ENCODE results near the gene OSBPL1A. TPM values are rescaled to one million over a fixed set of nuclear protein-coding genes. Genes with fewer than 3 reads are reported as not detected.

Gene OSBPL1A
- total RNA-seq, 2 donors from 2014 or later, result 57.0 to 86.7 TPM

- H3K9me3 ChIP-seq, result no peaks in the 10 kb centered on the region
- H3K4me1 ChIP-seq, result no peaks in the 10 kb centered on the region
- no peak overlapping the region for H3K4me3 ChIP-seq
- no peak for DNase-seq (ENCODE audit: low spot score)
- no peak overlapping the region for H3K27ac ChIP-seq
- no peak for TF ChIP-seq CTCF (IDR thresholded peaks at IDR 0.05)
- H3K36me3 ChIP-seq, result no peaks in the 10 kb centered on the region
- H3K27me3 ChIP-seq, result no peaks in the 10 kb centered on the region
Observed at GRCh38 chr18:24130494-24130893, 267.1 kb downstream of the OSBPL1A start.

GRCh38 chr18:24128700-24129099 lies 268.9 kb downstream of the OSBPL1A start:
- no peak for TF ChIP-seq CTCF (IDR thresholded peaks at IDR 0.05)
- Histone ChIP-seq H3K4me1 (no peaks in the 10 kb centered on the region), H3K27ac (no peak overlapping the region), H3K4me3 (no peak overlapping the region), H3K36me3 (no peaks in the 10 kb centered on the region), H3K9me3 (no peaks in the 10 kb centered on the region), H3K27me3 (no peaks in the 10 kb centered on the region)
- no peak for DNase-seq (ENCODE audit: low spot score)

GRCh38 chr18:24127735-24128134 lies 269.9 kb downstream of the OSBPL1A start:
- Histone ChIP-seq H3K4me3 (no peak overlapping the region), H3K36me3 (no peaks in the 10 kb centered on the region), H3K9me3 (no peaks in the 10 kb centered on the region), H3K27me3 (no peaks in the 10 kb centered on the region), H3K27ac (no peak overlapping the region), H3K4me1 (no peaks in the 10 kb centered on the region)
- no peak for DNase-seq (ENCODE audit: low spot score)
- no peak for TF ChIP-seq CTCF (IDR thresholded peaks at IDR 0.05)

- no peak for TF ChIP-seq CTCF (IDR thresholded peaks at IDR 0.05)
- no peaks in the 10 kb centered on the region for H3K9me3 ChIP-seq
- no peak overlapping the region for H3K27ac ChIP-seq
- DNase-seq (ENCODE audit: low spot score), result no peak
- H3K4me1 ChIP-seq, result no peaks in the 10 kb centered on the region
- H3K27me3 ChIP-seq, result no peaks in the 10 kb centered on the region
- H3K4me3 ChIP-seq, result no peak overlapping the region
- no peaks in the 10 kb centered on the region for H3K36me3 ChIP-seq
Observed at GRCh38 chr18:24126155-24126961, 271.3 kb downstream of the OSBPL1A start.

GRCh38 chr18:24121625-24122024 lies 276.0 kb downstream of the OSBPL1A start:
- TF ChIP-seq CTCF (IDR thresholded peaks at IDR 0.05), result no peak
- no peak for DNase-seq (ENCODE audit: low spot score)
- H3K36me3 ChIP-seq, result no peaks in the 10 kb centered on the region
- H3K4me3 ChIP-seq, result no peak overlapping the region
- no peaks in the 10 kb centered on the region for H3K4me1 ChIP-seq
- no peak overlapping the region for H3K27ac ChIP-seq
- no peaks in the 10 kb centered on the region for H3K9me3 ChIP-seq
- H3K27me3 ChIP-seq, result no peaks in the 10 kb centered on the region

- Histone ChIP-seq H3K4me3 (no peak overlapping the region), H3K27me3 (no peaks in the 10 kb centered on the region), H3K4me1 (no peaks in the 10 kb centered on the region), H3K27ac (no peak overlapping the region), H3K36me3 (no peaks in the 10 kb centered on the region), H3K9me3 (no peaks in the 10 kb centered on the region)
- no peak for DNase-seq (ENCODE audit: low spot score)
- no peak for TF ChIP-seq CTCF (IDR thresholded peaks at IDR 0.05)
Observed at GRCh38 chr18:24120676-24121075, 276.9 kb downstream of the OSBPL1A start.

All from right atrium auricular region (tissue), 2 donors.